RWPE1 (cell line): Measurements from ENCODE around the gene ITGB2.

Experiments
- CTCF ChIA-PET: fragments of 350-600 bp; sonication (Branson Sonifier 250); formaldehyde crosslinking; extraction: SDS; loops from one replicate; lab custom pipeline; 2021; lab: Yijun Ruan, JAX
- POLR2A ChIA-PET: fragments of 400-600 bp; formaldehyde crosslinking; extraction: SDS; loops from one replicate; lab custom pipeline; 2020; ENCODE audit warnings: antibody characterized with exemption; ENCODE audit not compliant: low non-redundant PET; lab: Yijun Ruan, JAX
- DNase-seq: peaks from one replicate; pipeline ENCODE4 v3.0.0; 2012; ENCODE audit warnings: low spot score
- H3K27ac ChIP-seq: fragments of 450-650 bp; 2 replicates; pipeline ENCODE4 v1.5.1; 2017
- TF ChIP-seq, protein P1 (sequence below): fragments of 450-650 bp; conservative IDR thresholded peaks from 2 replicates; pipeline ENCODE4 v1.5.1; 2017; ENCODE audit warnings: low read depth, mild to moderate bottlenecking

The ITGB2 gene

DNA sequence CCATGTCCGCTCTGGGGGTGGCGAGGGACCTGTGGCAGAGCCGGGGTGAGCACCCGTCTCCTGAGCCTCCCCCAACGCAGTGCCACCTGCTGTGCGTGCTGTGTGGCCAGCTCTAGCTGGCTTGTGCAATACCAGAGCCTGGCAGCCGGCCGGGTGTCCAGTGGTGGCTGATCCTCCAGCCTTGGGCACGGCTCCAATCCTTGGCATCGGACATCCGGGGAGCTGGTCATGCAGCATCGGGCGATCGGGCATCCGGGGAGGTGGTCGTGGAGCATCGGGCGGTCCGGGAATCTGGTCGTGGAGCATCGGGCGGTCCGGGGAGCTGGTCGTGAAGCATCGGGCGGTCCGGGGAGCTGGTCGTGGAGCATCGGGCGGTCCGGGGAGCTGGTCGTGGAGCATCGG lies 27.2 kb upstream of the ITGB2 start:
- DNase-seq: no peak
- TF ChIP-seq, protein P1, sequence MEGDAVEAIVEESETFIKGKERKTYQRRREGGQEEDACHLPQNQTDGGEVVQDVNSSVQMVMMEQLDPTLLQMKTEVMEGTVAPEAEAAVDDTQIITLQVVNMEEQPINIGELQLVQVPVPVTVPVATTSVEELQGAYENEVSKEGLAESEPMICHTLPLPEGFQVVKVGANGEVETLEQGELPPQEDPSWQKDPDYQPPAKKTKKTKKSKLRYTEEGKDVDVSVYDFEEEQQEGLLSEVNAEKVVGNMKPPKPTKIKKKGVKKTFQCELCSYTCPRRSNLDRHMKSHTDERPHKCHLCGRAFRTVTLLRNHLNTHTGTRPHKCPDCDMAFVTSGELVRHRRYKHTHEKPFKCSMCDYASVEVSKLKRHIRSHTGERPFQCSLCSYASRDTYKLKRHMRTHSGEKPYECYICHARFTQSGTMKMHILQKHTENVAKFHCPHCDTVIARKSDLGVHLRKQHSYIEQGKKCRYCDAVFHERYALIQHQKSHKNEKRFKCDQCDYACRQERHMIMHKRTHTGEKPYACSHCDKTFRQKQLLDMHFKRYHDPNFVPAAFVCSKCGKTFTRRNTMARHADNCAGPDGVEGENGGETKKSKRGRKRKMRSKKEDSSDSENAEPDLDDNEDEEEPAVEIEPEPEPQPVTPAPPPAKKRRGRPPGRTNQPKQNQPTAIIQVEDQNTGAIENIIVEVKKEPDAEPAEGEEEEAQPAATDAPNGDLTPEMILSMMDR: no peak
- CTCF ChIA-PET: interaction anchor here (0.6 to 5.4 kb wide), 8 partner anchors 15 to 872 kb away, joined by 3 to 57 read pairs (median 4); no protein-coding TSS in a partner anchor

DNA sequence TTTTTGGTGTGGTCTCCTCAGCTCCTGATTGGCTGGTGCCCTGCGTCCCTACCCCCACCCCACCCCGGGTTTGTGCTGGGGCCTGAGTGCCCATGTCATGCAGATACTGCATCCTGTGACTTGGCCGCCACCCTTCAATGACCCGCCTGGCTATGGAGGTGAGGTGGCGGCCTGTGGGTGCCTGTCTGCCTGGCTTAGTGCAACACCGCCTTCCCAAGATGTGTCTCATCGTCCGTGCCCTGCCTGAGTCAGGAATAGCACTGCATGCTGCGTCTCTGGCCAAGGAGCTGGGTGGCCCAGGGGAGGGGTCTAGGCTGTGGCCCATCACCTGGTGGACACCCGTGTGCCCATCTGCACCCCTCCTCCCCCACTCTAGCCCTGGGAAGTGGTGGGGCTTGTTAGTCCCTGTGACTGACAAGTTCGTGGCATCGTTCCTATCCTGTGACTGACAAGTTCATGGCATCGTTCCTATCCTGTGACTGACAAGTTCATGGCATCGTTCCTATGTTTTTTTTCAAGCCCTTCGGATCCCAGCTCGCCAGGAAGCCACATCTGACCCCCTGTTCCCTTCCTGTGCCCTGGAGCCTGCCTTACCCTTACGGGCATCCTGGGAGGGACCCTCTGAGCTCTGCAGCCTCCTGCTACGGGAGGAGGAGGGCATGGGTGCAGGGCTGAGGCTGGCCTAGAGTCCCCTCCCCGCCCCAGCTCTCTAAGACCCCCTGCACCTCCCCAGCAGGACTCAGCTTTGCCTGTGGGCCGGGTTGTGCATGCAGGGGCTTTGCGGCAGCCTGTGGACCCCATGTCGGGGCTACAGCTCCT lies 26.6 kb upstream of the ITGB2 start:
- ChIA-PET POLR2A (interaction anchor here (0.6 kb wide), 1 partner anchor 131 kb away, joined by 3 read pairs; no protein-coding TSS in a partner anchor), CTCF (interaction anchor here (0.5 to 5.4 kb wide), 7 partner anchors 14 to 873 kb away, joined by 3 to 57 read pairs (median 4); no protein-coding TSS in a partner anchor)
- TF ChIP-seq, protein P1: no peak
- peak overlapping the region; percentile 71 for H3K27ac ChIP-seq
- DNase-seq: no peak

More for the DNA sequence above, 27.2 kb upstream of the ITGB2 start:
- peak overlapping the region; percentile 71 for H3K27ac ChIP-seq
- POLR2A ChIA-PET: interaction anchor here (0.6 kb wide), 2 partner anchors 131 to 185 kb away, joined by 3 read pairs; no protein-coding TSS in a partner anchor

DNA sequence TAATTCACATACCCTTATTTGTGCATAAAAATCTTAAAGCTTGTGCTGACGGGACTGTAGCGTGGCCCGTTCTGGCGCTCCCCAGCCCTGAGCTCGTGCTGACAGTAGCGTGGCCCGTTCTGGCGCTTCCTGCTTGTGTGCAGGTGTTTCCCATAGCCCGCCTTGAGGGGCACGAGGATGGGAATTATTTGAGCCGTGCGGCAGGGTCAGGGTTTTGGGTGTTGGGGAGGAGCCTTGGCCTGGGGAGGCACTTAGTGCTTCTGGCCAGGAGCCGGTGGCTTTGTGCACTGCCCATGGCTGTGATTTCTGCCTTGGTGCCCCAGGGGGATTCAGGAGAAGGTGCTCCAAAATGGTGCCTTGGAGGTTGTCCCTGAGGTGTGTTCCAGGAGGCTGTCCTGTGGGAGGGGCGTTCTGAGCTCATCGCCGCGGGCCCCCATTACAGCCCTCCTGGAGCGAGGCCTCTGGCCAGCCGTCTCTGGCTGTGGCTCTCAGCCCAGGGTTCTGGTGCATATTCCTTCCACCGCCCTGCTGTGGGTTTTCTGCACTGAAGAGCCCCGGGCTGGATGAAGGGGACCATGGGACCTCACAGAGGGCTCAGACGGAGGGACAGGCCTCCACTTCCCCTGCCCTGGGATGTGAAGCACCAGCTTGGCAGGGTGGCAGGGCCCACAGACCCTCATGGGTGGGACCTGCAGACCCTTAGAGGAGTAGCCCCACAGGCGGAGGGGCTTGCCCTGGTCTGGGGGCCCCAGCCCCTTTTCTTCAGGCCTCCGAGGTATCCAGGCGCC lies 25.7 kb upstream of the ITGB2 start:
- TF ChIP-seq, protein P1: no peak
- DNase-seq: no peak
- CTCF ChIA-PET: interaction anchor here (0.5 to 5.4 kb wide), 6 partner anchors 13 to 962 kb away, joined by 3 to 57 read pairs (median 4); no protein-coding TSS in a partner anchor
- POLR2A ChIA-PET: interaction anchor here (0.5 kb wide), 1 partner anchor 477 kb away, joined by 3 read pairs; no protein-coding TSS in a partner anchor
- H3K27ac ChIP-seq: peak overlapping the region; percentile 71

DNA sequence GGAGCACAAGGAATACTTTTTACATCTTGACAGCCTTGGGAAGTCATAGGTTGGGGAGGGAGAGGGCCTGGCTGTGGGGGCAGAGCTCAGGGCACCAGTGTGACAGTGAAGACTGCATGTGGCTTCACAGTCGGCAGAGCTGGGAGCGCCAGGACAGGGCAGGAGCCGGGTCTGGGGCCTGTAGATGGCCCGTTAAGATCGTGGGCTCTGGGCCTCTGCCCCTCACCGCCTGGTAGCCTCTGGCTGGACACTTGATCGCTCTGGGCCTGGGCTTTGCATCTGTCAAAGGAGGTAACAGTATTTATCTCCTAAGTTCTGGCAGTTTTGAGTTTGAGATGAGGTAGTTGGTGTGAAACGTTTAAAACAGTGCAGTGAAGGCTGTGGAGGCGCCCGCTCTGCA lies 23.9 kb upstream of the ITGB2 start:
- POLR2A ChIA-PET: interaction anchor here (0.6 kb wide), 1 partner anchor 16 kb away, joined by 4 read pairs; no protein-coding TSS in a partner anchor
- CTCF ChIA-PET: interaction anchor here (0.5 to 1.5 kb wide), 4 partner anchors 62 to 505 kb away, joined by 3 to 5 read pairs (median 4); no protein-coding TSS in a partner anchor
- DNase-seq: no peak
- TF ChIP-seq, protein P1: no peak
- peak overlapping the region; percentile 40 for H3K27ac ChIP-seq

DNA sequence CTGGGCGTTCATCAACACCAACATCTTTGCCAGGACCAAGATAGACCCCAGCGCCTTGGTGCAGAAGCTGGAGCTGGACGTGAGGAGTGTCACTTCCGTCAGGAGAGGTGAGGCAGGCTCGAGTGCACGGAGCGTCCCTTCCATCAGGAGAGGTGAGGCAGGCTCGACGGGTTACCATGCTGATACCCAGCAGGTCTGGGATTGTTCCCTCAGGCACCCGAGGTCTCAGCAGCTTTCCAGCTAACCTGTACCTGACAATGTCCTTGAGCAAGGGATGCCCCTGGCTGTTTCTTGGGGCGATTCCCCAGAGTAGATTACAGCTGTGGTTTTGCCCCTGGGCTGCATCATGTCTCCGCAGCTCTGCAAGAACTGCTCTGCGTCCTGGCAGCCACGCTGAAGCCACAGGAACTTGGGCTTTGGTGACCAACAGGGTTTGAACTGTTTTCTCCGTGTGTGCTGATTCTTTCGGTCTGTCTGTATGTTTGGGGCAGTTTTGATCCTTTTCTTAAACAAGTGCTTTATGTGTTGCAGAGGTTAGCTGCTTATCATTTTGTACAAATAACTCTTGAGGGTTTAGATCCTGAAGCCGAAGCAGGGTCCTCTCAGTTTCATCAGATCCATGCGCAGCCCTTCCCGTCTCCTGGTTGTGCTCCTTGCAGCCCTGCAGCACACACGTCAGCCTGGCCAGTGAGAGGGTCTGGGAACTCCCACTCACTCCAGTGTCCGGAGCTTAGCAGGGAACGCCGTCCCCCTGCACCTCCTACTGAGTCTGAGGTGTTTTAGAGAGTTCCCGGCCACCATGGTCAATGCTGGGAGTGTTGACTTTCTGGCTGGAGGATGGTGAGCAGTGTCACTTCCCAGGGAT lies 23.2 kb upstream of the ITGB2 start:
- ChIA-PET POLR2A (interaction anchor here (0.7 kb wide), 1 partner anchor 284 kb away, joined by 3 read pairs; no protein-coding TSS in a partner anchor), CTCF (interaction anchor here (0.5 to 1.5 kb wide), 4 partner anchors 61 to 506 kb away, joined by 3 to 5 read pairs (median 4); no protein-coding TSS in a partner anchor)
- TF ChIP-seq, protein P1: no peak
- H3K27ac ChIP-seq: peak overlapping the region; percentile 40
- no peak for DNase-seq
